Lung microvascular endothelial cell (primary cell): ENCODE measurements around the gene AK5. TPM values are rescaled to one million over a fixed set of nuclear protein-coding genes. Genes with fewer than 3 reads are reported as not detected.
A peak's percentile ranks its signal among the peaks of the same experiment; 100 is the strongest.
"Not testable (repeated sequence)": the region's sequence is repeated elsewhere in the genome, so short reads cannot be mapped to it uniquely, and the experiment has no call there.

Experiments used
- DNase-seq, 2 donors: peaks; one replicate each; pipeline versions ENCODE4 v3.0.0 to v3.0.0-alpha.2; 2010; ENCODE audit warnings: low read depth in 2 of 2
- total RNA-seq: library from RNA; depleted of rRNA; stranded (reverse); fragments of >200 nt; gene quantifications from 2 replicates; pipeline ENCODE4 v1.2.1, GENCODE V29; 2014

The AK5 gene
- total RNA-seq, 1 donor from 2014 or later: 21.2 TPM

- DNase-seq: no peak
Observed at GRCh38 chr1:77395051-77395450, 113.2 kb downstream of the AK5 start.

- no peak for DNase-seq
Observed at GRCh38 chr1:77398152-77398551, 116.3 kb downstream of the AK5 start.

GRCh38 chr1:77399250-77400086 is 117.6 kb downstream of the AK5 start:
- DNase-seq: peak in 1 of 2 donors; percentile 49

GRCh38 chr1:77400781-77401180 is 119.0 kb downstream of the AK5 start:
- DNase-seq: no peak

- no peak for DNase-seq
Observed at GRCh38 chr1:77401384-77401783, 119.6 kb downstream of the AK5 start.

GRCh38 chr1:77405186-77405585 is 123.4 kb downstream of the AK5 start:
- DNase-seq: no peak

- DNase-seq: peak; percentile 41 to 81
Observed at GRCh38 chr1:77406661-77407060, 124.8 kb downstream of the AK5 start.

- peak; percentile 79 to 85 for DNase-seq
Observed at GRCh38 chr1:77407738-77408375, 126.0 kb downstream of the AK5 start.

- DNase-seq: not testable (repeated sequence)
Observed at GRCh38 chr1:77408933-77409332, 127.1 kb downstream of the AK5 start.

GRCh38 chr1:77412069-77412819 is 130.4 kb downstream of the AK5 start:
- DNase-seq: peak; percentile 44 to 81

- DNase-seq: peak in 1 of 2 donors; percentile 29
Observed at GRCh38 chr1:77412820-77413530, 131.2 kb downstream of the AK5 start.

GRCh38 chr1:77413541-77414335 is 131.9 kb downstream of the AK5 start:
- DNase-seq: no peak

- no peak for DNase-seq
Observed at GRCh38 chr1:77415579-77415978, 133.8 kb downstream of the AK5 start.

GRCh38 chr1:77416692-77417450 is 135.1 kb downstream of the AK5 start:
- DNase-seq: peak; percentile 41 to 59

GRCh38 chr1:77418055-77418454 is 136.2 kb downstream of the AK5 start:
- not testable (repeated sequence) for DNase-seq

- no peak for DNase-seq
Observed at GRCh38 chr1:77421504-77422233, 139.8 kb downstream of the AK5 start.

- peak in 1 of 2 donors; percentile 68 for DNase-seq
Observed at GRCh38 chr1:77424236-77424635, 142.4 kb downstream of the AK5 start.

- no peak for DNase-seq
Observed at GRCh38 chr1:77428068-77428467, 146.2 kb downstream of the AK5 start.
